Subcutaneous adipose tissue (tissue), 4 donors: ENCODE measurements around the gene FAM81A. TPM values are rescaled to one million over a fixed set of nuclear protein-coding genes. Genes with fewer than 3 reads are reported as not detected.

Experiments used
- total RNA-seq, 4 donors: library from RNA; depleted of rRNA; stranded (reverse); fragments of >200 nt; gene quantifications; one replicate each; pipeline ENCODE4 v1.1.0, GENCODE V29; 2016
- TF ChIP-seq, protein P1 (sequence below): fragments of 450-650 bp; IDR thresholded peaks from one replicate; pipeline ENCODE4 v1.5.1; 2016; ENCODE audit warnings: low read depth, mild to moderate bottlenecking, control low read depth, antibody characterized with exemption, moderate library complexity

FAM81A gene
- total RNA-seq, 4 donors from 2014 or later, result 0.16 to 2.2 (median 0.22) TPM; not detected in 1

- TF ChIP-seq, protein P1, sequence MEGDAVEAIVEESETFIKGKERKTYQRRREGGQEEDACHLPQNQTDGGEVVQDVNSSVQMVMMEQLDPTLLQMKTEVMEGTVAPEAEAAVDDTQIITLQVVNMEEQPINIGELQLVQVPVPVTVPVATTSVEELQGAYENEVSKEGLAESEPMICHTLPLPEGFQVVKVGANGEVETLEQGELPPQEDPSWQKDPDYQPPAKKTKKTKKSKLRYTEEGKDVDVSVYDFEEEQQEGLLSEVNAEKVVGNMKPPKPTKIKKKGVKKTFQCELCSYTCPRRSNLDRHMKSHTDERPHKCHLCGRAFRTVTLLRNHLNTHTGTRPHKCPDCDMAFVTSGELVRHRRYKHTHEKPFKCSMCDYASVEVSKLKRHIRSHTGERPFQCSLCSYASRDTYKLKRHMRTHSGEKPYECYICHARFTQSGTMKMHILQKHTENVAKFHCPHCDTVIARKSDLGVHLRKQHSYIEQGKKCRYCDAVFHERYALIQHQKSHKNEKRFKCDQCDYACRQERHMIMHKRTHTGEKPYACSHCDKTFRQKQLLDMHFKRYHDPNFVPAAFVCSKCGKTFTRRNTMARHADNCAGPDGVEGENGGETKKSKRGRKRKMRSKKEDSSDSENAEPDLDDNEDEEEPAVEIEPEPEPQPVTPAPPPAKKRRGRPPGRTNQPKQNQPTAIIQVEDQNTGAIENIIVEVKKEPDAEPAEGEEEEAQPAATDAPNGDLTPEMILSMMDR, result no peak
These were observed 118.4 kb downstream of the FAM81A start for GRCh38 chr15:59556380-59556779.

GRCh38 chr15:59557581-59557980 lies 119.6 kb downstream of the FAM81A start:
- TF ChIP-seq, protein P1, result no peak

GRCh38 chr15:59558851-59559250 lies 120.9 kb downstream of the FAM81A start:
- TF ChIP-seq, protein P1, result no peak

DNA sequence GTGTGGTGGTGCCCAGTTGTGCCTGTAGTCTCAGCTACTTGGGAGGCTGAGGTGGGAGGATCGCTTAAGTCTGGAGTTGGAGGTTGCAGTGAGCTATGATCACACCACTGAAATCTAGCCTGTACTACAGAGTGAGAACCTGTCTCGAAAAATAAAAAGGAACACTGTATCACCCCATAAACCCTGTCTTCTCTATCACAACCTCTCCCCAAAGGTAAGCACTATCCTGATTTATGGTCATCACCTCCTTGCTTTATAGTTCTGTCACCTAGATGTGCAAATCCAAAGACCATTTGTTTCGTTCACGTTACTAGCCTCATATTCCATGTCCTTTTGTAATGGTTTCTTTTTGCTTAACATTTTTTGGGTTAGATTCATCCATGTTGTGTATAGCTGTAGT lies 123.6 kb downstream of the FAM81A start:
- TF ChIP-seq, protein P1, result no peak

DNA sequence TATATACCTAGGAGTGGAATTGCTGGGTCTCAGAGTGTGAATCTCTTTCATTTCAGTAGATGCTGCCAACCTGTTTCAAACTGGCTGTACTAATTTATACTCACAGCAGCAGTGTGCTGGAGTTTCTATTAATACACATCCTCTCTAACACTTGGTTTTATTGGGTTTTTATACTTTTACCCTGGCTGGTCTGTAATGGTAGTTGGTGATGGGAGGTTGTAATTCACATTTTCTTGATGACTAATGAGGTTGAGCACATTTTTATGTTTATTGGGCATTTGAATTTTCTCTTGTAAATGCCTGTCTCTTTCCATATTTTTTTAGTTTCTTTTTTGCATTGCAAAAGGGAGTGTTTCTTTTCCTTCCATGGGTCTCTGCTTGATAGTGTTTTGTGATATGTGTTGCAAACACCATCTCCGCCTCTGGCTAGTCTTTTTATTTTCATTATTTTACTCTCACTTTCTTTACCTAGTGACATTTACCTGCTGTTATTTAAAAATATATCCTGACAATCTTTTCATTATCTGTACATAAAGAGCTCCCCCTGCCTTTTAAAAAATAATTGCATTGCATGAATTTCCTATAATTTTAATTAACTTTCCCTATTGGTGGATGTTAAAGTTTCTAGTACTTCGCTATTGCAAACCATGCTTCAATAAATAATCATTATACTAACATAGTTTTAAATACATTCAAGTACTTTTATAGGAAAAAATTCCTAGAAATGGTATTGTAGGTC lies 124.6 kb downstream of the FAM81A start:
- TF ChIP-seq, protein P1, result no peak

DNA sequence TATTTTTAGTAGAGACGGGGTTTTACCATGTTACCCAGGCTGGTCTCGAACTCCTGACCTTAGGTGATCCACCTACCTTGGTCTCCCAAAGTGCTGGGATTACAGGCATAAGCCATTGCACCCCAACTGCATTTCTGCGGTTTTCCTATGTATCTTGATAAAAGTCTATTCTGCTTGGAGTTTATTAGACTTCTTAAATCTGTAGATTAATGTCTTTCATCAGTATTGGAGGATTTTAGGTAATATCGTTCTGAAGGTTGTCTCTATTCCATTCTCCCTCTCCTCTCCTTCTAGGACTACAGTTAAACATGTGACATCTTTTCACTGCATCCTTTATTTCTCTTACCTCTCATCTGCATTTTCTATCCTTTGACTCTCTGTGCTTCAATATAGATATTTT lies 127.3 kb downstream of the FAM81A start:
- TF ChIP-seq, protein P1, result no peak

GRCh38 chr15:59567324-59567723 lies 129.3 kb downstream of the FAM81A start:
- TF ChIP-seq, protein P1, result no peak
